NCI-H2227 (cell line): ENCODE measurements around the gene RNF213.
"Not testable (repeated sequence)": the region's sequence is repeated elsewhere in the genome, so short reads cannot be mapped to it uniquely, and the experiment has no call there.

Experiments used
- DNase-seq: peaks from one replicate; lab custom pipeline; 2025; ENCODE audit not compliant: unreplicated experiment; lab: John Stamatoyannopoulos, UW

The RNF213 gene

DNA sequence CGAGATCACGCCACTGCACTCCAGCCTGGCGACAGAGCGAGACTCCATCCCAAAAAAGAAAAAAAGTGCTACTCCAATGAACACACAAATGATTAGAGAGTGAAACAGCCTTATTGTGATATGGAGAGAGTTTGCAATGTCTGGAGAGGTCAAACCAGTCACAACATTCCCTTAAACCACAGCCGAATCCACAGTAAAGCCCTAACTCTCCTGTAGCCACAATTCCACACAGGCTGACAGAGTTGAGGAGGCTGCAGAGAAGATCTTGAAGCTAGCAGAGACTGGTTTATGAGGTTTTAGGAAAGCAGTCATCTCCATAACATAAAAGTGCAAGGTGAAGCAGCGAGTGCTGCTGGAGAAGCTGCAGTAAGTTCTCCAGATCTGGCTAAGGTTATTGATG is 6.7 kb downstream of the RNF213 start:
- DNase-seq, result no peak

DNA sequence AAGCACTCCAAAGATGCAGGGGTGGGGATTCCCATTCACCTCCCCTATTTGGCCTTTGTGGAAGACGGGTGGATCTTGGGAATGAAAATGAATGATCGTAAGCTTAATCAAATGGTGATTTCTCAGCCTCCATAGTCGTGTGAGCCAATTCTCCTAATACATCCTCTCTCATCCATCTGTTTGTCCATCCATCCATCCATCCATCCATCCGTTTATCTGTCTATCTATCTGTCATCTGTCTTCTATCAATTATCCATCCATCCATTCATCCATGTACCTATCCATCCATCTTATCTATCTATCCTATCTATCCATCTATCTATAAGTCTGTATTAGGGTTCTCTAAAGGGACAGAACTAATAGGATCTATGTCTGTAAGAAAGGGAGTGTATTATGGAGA is 7.8 kb downstream of the RNF213 start:
- no peak for DNase-seq

- DNase-seq, result no peak
These were observed 8.8 kb downstream of the RNF213 start for GRCh38 chr17:80269405-80269807.

- no peak for DNase-seq
These were observed 9.5 kb downstream of the RNF213 start for GRCh38 chr17:80270104-80270503.

GRCh38 chr17:80270836-80271235 is 10.2 kb downstream of the RNF213 start:
- DNase-seq, result peak; percentile 18

DNA sequence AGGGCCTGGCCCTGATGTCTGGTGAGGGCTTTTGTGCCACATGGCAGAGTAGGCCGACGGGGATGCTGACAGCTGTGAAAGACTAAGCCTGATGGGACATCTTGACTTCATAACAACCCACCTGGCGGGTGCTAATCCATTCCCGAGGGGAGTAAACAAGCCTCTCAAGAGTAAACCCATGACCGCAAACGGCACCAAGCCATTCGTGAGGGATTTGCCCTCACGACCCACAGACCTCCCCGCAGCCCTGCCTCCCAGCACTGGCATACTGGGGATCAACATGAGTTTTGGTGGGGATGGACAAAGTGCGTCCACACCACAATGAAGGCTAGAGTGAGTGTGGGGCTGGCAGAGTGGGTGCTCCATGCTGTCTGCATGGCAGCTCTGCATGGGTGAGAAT is 11.7 kb downstream of the RNF213 start:
- no peak for DNase-seq

DNA sequence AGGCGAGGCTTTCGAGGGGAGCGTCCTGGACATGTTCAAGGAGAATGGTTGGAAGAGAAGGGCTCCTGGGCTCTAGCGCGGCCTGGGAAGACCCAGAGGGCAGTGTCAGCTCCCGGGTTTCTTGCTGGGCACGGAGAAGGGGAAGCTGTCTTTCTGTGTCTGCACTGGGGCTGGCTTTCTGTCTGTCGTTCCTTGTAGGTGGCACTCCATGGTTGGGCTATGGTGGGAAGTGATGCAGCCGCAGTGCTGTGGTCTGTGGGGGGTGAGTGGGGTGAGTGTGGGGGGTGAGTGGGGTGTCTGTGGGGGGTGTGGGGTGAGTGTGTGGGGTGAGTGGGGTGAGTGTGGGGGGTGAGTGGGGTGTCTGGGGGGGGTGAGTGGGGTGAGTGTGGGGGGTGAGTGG is 13.7 kb downstream of the RNF213 start:
- DNase-seq, result no peak

DNA sequence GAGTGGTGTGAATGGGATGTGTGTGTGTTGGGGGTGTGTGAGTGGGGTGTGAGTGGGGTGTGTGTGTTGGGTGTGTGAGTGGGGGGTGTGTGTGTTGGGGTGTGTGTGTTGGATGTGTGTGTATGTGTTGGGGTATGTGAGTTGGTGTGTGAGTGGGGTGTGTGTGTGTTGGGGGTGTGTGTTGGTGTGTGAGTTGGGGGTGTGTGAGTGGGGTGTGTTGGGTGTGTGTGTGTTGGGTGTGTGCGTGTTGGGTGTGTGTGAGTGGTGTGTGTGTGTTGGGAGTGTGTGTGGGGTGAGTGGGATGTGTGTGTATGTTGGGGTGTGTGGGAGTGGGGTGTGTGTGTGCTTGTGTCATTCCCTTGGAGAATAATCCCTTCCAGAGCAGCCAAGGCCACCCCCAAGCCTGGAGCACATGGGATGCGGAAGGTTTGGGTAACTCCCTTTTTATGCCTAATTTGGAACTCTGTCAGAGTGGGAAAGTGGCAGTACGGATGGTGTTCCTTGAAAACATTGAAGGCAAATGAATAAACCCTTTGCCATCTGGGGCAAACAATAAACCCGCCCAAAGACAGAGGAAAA is 14.3 kb downstream of the RNF213 start:
- DNase-seq, result no peak

GRCh38 chr17:80275857-80276256 is 15.2 kb downstream of the RNF213 start:
- not testable (repeated sequence) for DNase-seq

- no peak for DNase-seq
These were observed 17.4 kb downstream of the RNF213 start for GRCh38 chr17:80277751-80278671.

- DNase-seq, result peak; percentile 35
These were observed 19.2 kb downstream of the RNF213 start for GRCh38 chr17:80279895-80280294.

- DNase-seq, result no peak
These were observed 20.9 kb downstream of the RNF213 start for GRCh38 chr17:80281516-80281915.

- no peak for DNase-seq
These were observed 22.6 kb downstream of the RNF213 start for GRCh38 chr17:80283116-80283852.

GRCh38 chr17:80284631-80285030 is 24.0 kb downstream of the RNF213 start:
- no peak for DNase-seq

GRCh38 chr17:80285237-80285920 is 24.7 kb downstream of the RNF213 start:
- no peak for DNase-seq

- no peak for DNase-seq
These were observed 25.9 kb downstream of the RNF213 start for GRCh38 chr17:80286638-80286960.

DNA sequence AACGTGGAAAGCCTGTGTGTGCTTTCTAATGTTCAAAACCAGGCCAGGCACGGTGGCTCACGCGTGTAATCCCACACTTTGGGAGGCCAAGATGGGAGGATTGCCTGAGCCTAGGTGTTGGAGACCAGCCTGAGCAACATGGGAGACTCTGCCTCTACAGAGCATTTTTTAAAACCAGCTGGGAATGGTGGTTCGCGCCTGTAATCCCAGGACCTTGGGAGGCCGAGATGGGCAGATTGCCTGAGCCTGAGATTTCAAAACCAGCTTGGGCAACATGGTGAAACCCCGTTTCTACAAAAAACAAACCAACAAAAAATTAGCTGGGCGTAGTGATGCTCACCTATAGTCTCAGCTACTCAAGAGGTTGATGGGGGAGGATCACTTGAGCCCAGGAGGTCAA is 26.4 kb downstream of the RNF213 start:
- no peak for DNase-seq

GRCh38 chr17:80287806-80288567 is 27.3 kb downstream of the RNF213 start:
- no peak for DNase-seq

DNA sequence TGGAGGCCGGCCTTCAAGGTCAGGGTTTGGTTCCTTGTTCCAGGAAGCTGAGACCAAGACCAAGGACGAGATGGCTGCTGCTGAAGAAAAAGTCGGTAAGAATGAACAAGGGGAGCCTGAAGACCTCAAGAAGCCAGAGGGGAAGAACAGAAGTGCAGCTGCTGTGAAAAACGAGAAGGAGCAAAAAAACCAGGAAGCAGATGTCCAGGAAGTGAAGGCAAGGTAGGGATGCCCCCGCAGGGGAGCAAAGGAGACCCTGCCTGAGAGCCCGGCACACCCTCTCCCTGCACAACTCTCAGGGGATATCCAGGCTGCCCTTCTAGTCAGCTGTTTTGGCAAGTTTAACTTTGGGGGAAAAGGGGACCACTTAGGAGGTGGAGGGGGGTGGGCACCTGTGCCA is 29.0 kb downstream of the RNF213 start:
- no peak for DNase-seq

DNA sequence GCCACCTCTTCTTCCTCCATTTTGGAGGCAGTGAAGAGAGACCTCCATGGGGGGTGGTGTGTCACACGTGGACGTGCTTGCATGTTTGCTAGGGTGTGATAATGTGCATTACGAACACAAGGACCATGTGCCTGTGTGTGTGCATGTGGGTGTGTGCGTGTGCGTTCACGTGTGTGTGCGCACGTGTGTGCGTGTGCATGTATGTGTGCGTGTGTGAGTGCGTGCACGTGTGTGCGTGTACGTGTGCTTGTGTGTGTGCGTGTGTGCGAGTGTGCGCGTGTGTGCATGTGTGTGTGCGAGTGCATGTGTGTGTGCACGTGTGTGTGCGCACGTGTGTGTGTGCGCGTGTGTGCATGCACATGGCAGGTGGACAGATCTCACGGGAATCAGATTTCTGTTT is 29.5 kb downstream of the RNF213 start:
- DNase-seq, result no peak

DNA sequence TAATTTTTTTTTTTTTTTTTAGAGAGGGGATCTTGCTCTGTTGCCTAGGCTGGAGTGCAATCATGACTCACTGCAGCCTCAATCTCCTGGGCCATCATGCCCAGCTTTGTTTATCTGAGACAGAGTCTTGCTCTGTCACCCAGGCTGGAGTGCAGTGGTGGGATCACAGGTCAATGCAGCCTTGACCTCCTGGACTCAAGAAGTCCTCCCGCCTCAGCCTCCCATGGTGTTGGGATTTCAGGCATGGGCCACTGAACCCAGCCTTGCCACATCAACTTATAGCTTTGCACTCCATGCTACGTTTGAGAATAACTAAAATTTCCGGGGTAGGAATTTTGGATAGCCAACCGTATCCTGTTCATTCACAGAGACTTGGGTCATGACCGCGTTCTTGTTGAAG is 30.6 kb downstream of the RNF213 start:
- DNase-seq, result no peak
